CD4-positive, alpha-beta T cell (primary cell): ENCODE results near the gene SVBP. TPM values are rescaled to one million over a fixed set of nuclear protein-coding genes. Genes with fewer than 3 reads are reported as not detected.

Experiments used
- ATAC-seq: fragments of 200-7000 bp; cut with Tn5 transposase; one replicate; pipeline ENCODE4 v1.10.0; 2022; ENCODE audit warnings: mild to moderate bottlenecking; ENCODE audit not compliant: poor library complexity
- CTCF ChIA-PET: fragments of 350-600 bp; sonication (Branson Sonifier 250); formaldehyde crosslinking; loops from one replicate; lab custom pipeline; 2021; ENCODE audit warnings: antibody characterized with exemption, inconsistent platforms; lab: Charles Lee
- POLR2A ChIA-PET: fragments of 350-600 bp; sonication (Branson Sonifier 250); formaldehyde crosslinking; loops from one replicate; lab custom pipeline; 2021; ENCODE audit warnings: antibody characterized with exemption, inconsistent platforms; lab: Charles Lee
- DNase-seq, 14 experiments: peaks; one replicate each; pipeline ENCODE4 v3.0.0-alpha.2; 2013 to 2020; ENCODE audit warnings: mixed read lengths in 2 of 14
- H3K27ac ChIP-seq, 2 donors: one replicate each; pipeline versions ENCODE4 v1.5.1 to v1.7.0; 2013; ENCODE audit warnings: low read length in 2 of 2, low read depth in 1 of 2, mild to moderate bottlenecking in 1 of 2
- H3K27me3 ChIP-seq, 2 experiments: 1 replicate in 1 of 2; 2 replicates in 1 of 2; pipeline versions ENCODE4 v1.6.1 to v1.7.0; 2013; ENCODE audit warnings: low read length in 2 of 2, control low read depth in 1 of 2, mild to moderate bottlenecking in 1 of 2, moderate library complexity in 1 of 2; ENCODE audit not compliant: insufficient read depth in 2 of 2, control insufficient read depth in 1 of 2
- H3K36me3 ChIP-seq: one replicate; pipeline ENCODE4 v1.6.1; 2013; ENCODE audit warnings: low read length, control low read depth; ENCODE audit not compliant: insufficient read depth
- H3K4me1 ChIP-seq: one replicate; pipeline ENCODE4 v1.6.1; 2013; ENCODE audit warnings: low read length, control low read depth; ENCODE audit not compliant: insufficient read depth
- H3K4me3 ChIP-seq: one replicate; pipeline ENCODE4 v1.5.1; 2013; ENCODE audit warnings: mild to moderate bottlenecking, low read length, moderate library complexity
- H3K9me3 ChIP-seq, 2 experiments: 1 replicate in 1 of 2; 2 replicates in 1 of 2; pipeline versions ENCODE4 v1.6.1 to v1.7.0; 2013; ENCODE audit warnings: low read length in 2 of 2, mild to moderate bottlenecking in 2 of 2, control low read depth in 1 of 2, moderate library complexity in 1 of 2; ENCODE audit not compliant: control insufficient read depth in 1 of 2, insufficient read depth in 1 of 2
- H3K27ac Mint-ChIP-seq: one replicate; pipeline ENCODE4 v1.8.0; 2020; ENCODE audit warnings: mixed read lengths
- H3K27me3 Mint-ChIP-seq: one replicate; pipeline ENCODE4 v1.8.0; 2021; ENCODE audit warnings: mixed read lengths
- H3K36me3 Mint-ChIP-seq: one replicate; pipeline ENCODE4 v1.8.0; 2021; ENCODE audit warnings: low read depth, mixed read lengths
- H3K4me1 Mint-ChIP-seq: one replicate; pipeline ENCODE4 v1.8.0; 2021; ENCODE audit warnings: low read depth, mixed read lengths
- H3K4me3 Mint-ChIP-seq: one replicate; pipeline ENCODE4 v1.8.0; 2020; ENCODE audit warnings: mild to moderate bottlenecking, mixed read lengths
- H3K9me3 Mint-ChIP-seq: one replicate; pipeline ENCODE4 v1.8.0; 2020; ENCODE audit warnings: mixed read lengths
- CTCF ChIP-seq: fragments of 200-600 bp; IDR thresholded peaks from one replicate; pipeline ENCODE4 v1.8.0; 2022; ENCODE audit warnings: antibody characterized with exemption, mild to moderate bottlenecking
- intact Hi-C, 2 experiments: fragments of 100-400 bp; cut with DNase I in 1 of 2; cut with micrococcal nuclease in 1 of 2; formaldehyde crosslinking; loops; one replicate each; pipeline versions ENCODE4 v1.15.1 to v1.9.0; 2023 to 2025; cut with DNase I, micrococcal nuclease
- total RNA-seq, 174 experiments: library from RNA in 2 of 174; stranded (reverse) in 2 of 174; gene quantifications; one replicate each; pipeline ENCODE4 v1.2.3 and lab custom pipeline; 2021 to 2026

SVBP gene
- total RNA-seq, 2 experiments from 2014 or later, result 19.2 to 21.3 TPM

GRCh38 chr1:42845193-42845592 lies 28.0 kb upstream of the SVBP start:
- H3K9me3 Mint-ChIP-seq, result peaks cover 2% of the 10 kb centered on the region
- Histone ChIP-seq H3K27ac (no peak overlapping the region), H3K36me3 (peaks cover 5% of the 10 kb centered on the region), H3K4me1 (peaks cover 19% of the 10 kb centered on the region), H3K27me3 (no peaks in the 10 kb centered on the region), H3K9me3 (no peaks in the 10 kb centered on the region), H3K4me3 (no peak overlapping the region)
- H3K4me3 Mint-ChIP-seq, result no peak overlapping the region
- intact Hi-C loops, result loop anchor here in 1 of 2 experiments (5.0 to 10.0 kb wide), 4 partner anchors 78 to 510 kb away; partner anchors contain the start of genes C1orf50, CCDC30, CDC20 and CFAP57
- H3K36me3 Mint-ChIP-seq, result peaks cover 31% of the 10 kb centered on the region
- no peaks in the 10 kb centered on the region for H3K27me3 Mint-ChIP-seq
- no peak for DNase-seq
- no peak for TF ChIP-seq CTCF
- H3K4me1 Mint-ChIP-seq, result peaks cover 38% of the 10 kb centered on the region
- no peak for ATAC-seq
- ChIA-PET POLR2A (interaction anchor here (1.3 to 2.4 kb wide), 3 partner anchors 28 to 163 kb away, joined by 3 to 53 read pairs (median 20); partner anchors contain the start of genes C1orf50, ERMAP, P3H1 and SVBP), CTCF (interaction anchor here (0.9 to 2.6 kb wide), 3 partner anchors 29 to 78 kb away, joined by 3 to 20 read pairs (median 6); partner anchors contain the start of genes ERMAP and SVBP)
- no peak overlapping the region for H3K27ac Mint-ChIP-seq

- peaks cover 19% of the 10 kb centered on the region for H3K4me1 ChIP-seq
- CTCF ChIA-PET, result interaction anchor here (0.9 kb wide), 1 partner anchor 79 kb away, joined by 3 read pairs; no protein-coding TSS in a partner anchor
- Mint-ChIP-seq H3K36me3 (peaks cover 26% of the 10 kb centered on the region), H3K4me3 (no peak overlapping the region), H3K27me3 (no peaks in the 10 kb centered on the region), H3K9me3 (no peaks in the 10 kb centered on the region), H3K4me1 (peaks cover 33% of the 10 kb centered on the region), H3K27ac (no peak overlapping the region)
- ATAC-seq (no peak), DNase-seq (no peak)
- no peaks in the 10 kb centered on the region for H3K9me3 ChIP-seq
- no peak overlapping the region for H3K27ac ChIP-seq
- POLR2A ChIA-PET, result interaction anchor here (1.3 to 2.4 kb wide), 2 partner anchors 28 to 162 kb away, joined by 3 to 20 read pairs; partner anchors contain the start of genes ERMAP, SVBP and YBX1
- intact Hi-C loops, result loop anchor here in 1 of 2 experiments (5.0 to 10.0 kb wide), 4 partner anchors 77 to 510 kb away; partner anchors contain the start of genes C1orf50, CCDC30, CDC20 and CFAP57
- TF ChIP-seq CTCF, result no peak
- peaks cover 5% of the 10 kb centered on the region for H3K36me3 ChIP-seq
- H3K27me3 ChIP-seq, result no peaks in the 10 kb centered on the region
- H3K4me3 ChIP-seq, result no peak overlapping the region
Measured at GRCh38 chr1:42844592-42845140, 27.5 kb upstream of the SVBP start.

- Mint-ChIP-seq H3K36me3 (peaks cover 5% of the 10 kb centered on the region), H3K27ac (no peak overlapping the region), H3K4me1 (peaks cover 10% of the 10 kb centered on the region), H3K27me3 (no peaks in the 10 kb centered on the region), H3K9me3 (no peaks in the 10 kb centered on the region), H3K4me3 (no peak overlapping the region)
- no peak overlapping the region for H3K4me3 ChIP-seq
- no peak for TF ChIP-seq CTCF
- CTCF ChIA-PET, result no interaction called here
- no peaks in the 10 kb centered on the region for H3K36me3 ChIP-seq
- H3K27me3 ChIP-seq, result no peaks in the 10 kb centered on the region
- H3K9me3 ChIP-seq, result no peaks in the 10 kb centered on the region
- DNase-seq, result no peak
- no peak for ATAC-seq
- POLR2A ChIA-PET, result no interaction called here
- intact Hi-C loops, result loop anchor here in 1 of 2 experiments (10.0 kb wide), 2 partner anchors 377 to 513 kb away; partner anchors contain the start of genes CCDC30 and CDC20
- H3K27ac ChIP-seq, result no peak overlapping the region
- H3K4me1 ChIP-seq, result peaks cover 7% of the 10 kb centered on the region
Measured at GRCh38 chr1:42841440-42842147, 24.4 kb upstream of the SVBP start.
